Measurements from ENCODE around the gene PDK2.

PDK2 gene

GRCh38 chr17:50052241-50052796, 42.8 kb upstream of the PDK2 start:
- H3K36me3 ChIP-seq (ENCODE audit: insufficient read depth, low read length) = peaks cover 1% of the 10 kb centered on the region
- H3K27me3 ChIP-seq (ENCODE audit: control insufficient read depth, insufficient read depth, low read length) = no peaks in the 10 kb centered on the region
- no peak overlapping the region for H3K4me2 ChIP-seq (ENCODE audit: low read length)
- H3K9ac ChIP-seq (ENCODE audit: low read depth, low read length) = no peak overlapping the region
- no peak overlapping the region for H3K4me3 ChIP-seq (ENCODE audit: low read length)
- peaks cover 76% of the 10 kb centered on the region for H3K4me1 ChIP-seq (ENCODE audit: control insufficient read depth, insufficient read depth, low read length)
- H3K9me3 ChIP-seq (replicated peaks; ENCODE audit: low read length) = no peaks in the 10 kb centered on the region

GRCh38 chr17:50052822-50053653, 42.1 kb upstream of the PDK2 start:
- Histone ChIP-seq H3K4me2 (ENCODE audit: low read length) (peak overlapping the region; percentile 46), H3K27me3 (ENCODE audit: control insufficient read depth, insufficient read depth, low read length) (no peaks in the 10 kb centered on the region), H3K9ac (ENCODE audit: low read depth, low read length) (peak overlapping the region; percentile 40), H3K4me1 (ENCODE audit: control insufficient read depth, insufficient read depth, low read length) (peaks cover 76% of the 10 kb centered on the region), H3K36me3 (ENCODE audit: insufficient read depth, low read length) (peaks cover 9% of the 10 kb centered on the region), H3K4me3 (ENCODE audit: low read length) (no peak overlapping the region), H3K9me3 (replicated peaks; ENCODE audit: low read length) (no peaks in the 10 kb centered on the region)

GRCh38 chr17:50053654-50053960, 41.5 kb upstream of the PDK2 start:
- peaks cover 76% of the 10 kb centered on the region for H3K4me1 ChIP-seq (ENCODE audit: control insufficient read depth, insufficient read depth, low read length)
- peak overlapping the region; percentile 46 for H3K4me2 ChIP-seq (ENCODE audit: low read length)
- H3K36me3 ChIP-seq (ENCODE audit: insufficient read depth, low read length) = peaks cover 14% of the 10 kb centered on the region
- no peaks in the 10 kb centered on the region for H3K27me3 ChIP-seq (ENCODE audit: control insufficient read depth, insufficient read depth, low read length)
- H3K4me3 ChIP-seq (ENCODE audit: low read length) = no peak overlapping the region
- peak overlapping the region; percentile 40 for H3K9ac ChIP-seq (ENCODE audit: low read depth, low read length)
- H3K9me3 ChIP-seq (replicated peaks; ENCODE audit: low read length) = no peaks in the 10 kb centered on the region

- peak overlapping the region; percentile 75 for H3K4me3 ChIP-seq (ENCODE audit: low read length)
- peaks cover 23% of the 10 kb centered on the region for H3K36me3 ChIP-seq (ENCODE audit: insufficient read depth, low read length)
- H3K27me3 ChIP-seq (ENCODE audit: control insufficient read depth, insufficient read depth, low read length) = no peaks in the 10 kb centered on the region
- peak overlapping the region; percentile 84 for H3K9ac ChIP-seq (ENCODE audit: low read depth, low read length)
- no peaks in the 10 kb centered on the region for H3K9me3 ChIP-seq (replicated peaks; ENCODE audit: low read length)
- H3K4me2 ChIP-seq (ENCODE audit: low read length) = peak overlapping the region; percentile 94
- H3K4me1 ChIP-seq (ENCODE audit: control insufficient read depth, insufficient read depth, low read length) = peaks cover 78% of the 10 kb centered on the region
These were observed 40.1 kb upstream of the PDK2 start for GRCh38 chr17:50055055-50055425.

GRCh38 chr17:50055426-50056216, 39.5 kb upstream of the PDK2 start, which contains the start of gene ITGA3:
Gene ITGA3, plus strand, starts transcription at chr17:50056110. Its CDS starts 330 bp downstream, at chr17:50056440.
- peak within 1 kb of the TSS; percentile 94 for H3K4me2 ChIP-seq (ENCODE audit: low read length)
- peaks cover 78% of the 10 kb centered on the region for H3K4me1 ChIP-seq (ENCODE audit: control insufficient read depth, insufficient read depth, low read length)
- H3K9me3 ChIP-seq (replicated peaks; ENCODE audit: low read length) = no peaks in the 10 kb centered on the region
- H3K27me3 ChIP-seq (ENCODE audit: control insufficient read depth, insufficient read depth, low read length) = no peaks in the 10 kb centered on the region
- H3K4me3 ChIP-seq (ENCODE audit: low read length) = peak within 1 kb of the TSS; percentile 75
- peak within 1 kb of the TSS; percentile 84 for H3K9ac ChIP-seq (ENCODE audit: low read depth, low read length)
- peaks cover 23% of the 10 kb centered on the region for H3K36me3 ChIP-seq (ENCODE audit: insufficient read depth, low read length)

- Histone ChIP-seq H3K36me3 (ENCODE audit: insufficient read depth, low read length) (peaks cover 25% of the 10 kb centered on the region), H3K4me1 (ENCODE audit: control insufficient read depth, insufficient read depth, low read length) (peaks cover 78% of the 10 kb centered on the region), H3K9ac (ENCODE audit: low read depth, low read length) (peak overlapping the region; percentile 84), H3K27me3 (ENCODE audit: control insufficient read depth, insufficient read depth, low read length) (no peaks in the 10 kb centered on the region), H3K9me3 (replicated peaks; ENCODE audit: low read length) (no peaks in the 10 kb centered on the region), H3K4me2 (ENCODE audit: low read length) (peak overlapping the region; percentile 94), H3K4me3 (ENCODE audit: low read length) (peak overlapping the region; percentile 75)
These were observed 38.8 kb upstream of the PDK2 start for GRCh38 chr17:50056217-50056960.

GRCh38 chr17:50056961-50057330, 38.2 kb upstream of the PDK2 start:
- Histone ChIP-seq H3K4me2 (ENCODE audit: low read length) (peak overlapping the region; percentile 94), H3K9me3 (replicated peaks; ENCODE audit: low read length) (no peaks in the 10 kb centered on the region), H3K4me1 (ENCODE audit: control insufficient read depth, insufficient read depth, low read length) (peaks cover 78% of the 10 kb centered on the region), H3K36me3 (ENCODE audit: insufficient read depth, low read length) (peaks cover 26% of the 10 kb centered on the region), H3K4me3 (ENCODE audit: low read length) (peak overlapping the region; percentile 75), H3K9ac (ENCODE audit: low read depth, low read length) (peak overlapping the region; percentile 84), H3K27me3 (ENCODE audit: control insufficient read depth, insufficient read depth, low read length) (no peaks in the 10 kb centered on the region)

GRCh38 chr17:50057521-50057991, 37.6 kb upstream of the PDK2 start:
- Histone ChIP-seq H3K27me3 (ENCODE audit: control insufficient read depth, insufficient read depth, low read length) (no peaks in the 10 kb centered on the region), H3K9me3 (replicated peaks; ENCODE audit: low read length) (no peaks in the 10 kb centered on the region), H3K9ac (ENCODE audit: low read depth, low read length) (peak overlapping the region; percentile 84), H3K36me3 (ENCODE audit: insufficient read depth, low read length) (peaks cover 26% of the 10 kb centered on the region), H3K4me3 (ENCODE audit: low read length) (peak overlapping the region; percentile 75), H3K4me2 (ENCODE audit: low read length) (peak overlapping the region; percentile 94), H3K4me1 (ENCODE audit: control insufficient read depth, insufficient read depth, low read length) (peaks cover 78% of the 10 kb centered on the region)

- H3K9me3 ChIP-seq (replicated peaks; ENCODE audit: low read length) = no peaks in the 10 kb centered on the region
- H3K4me2 ChIP-seq (ENCODE audit: low read length) = peak overlapping the region; percentile 94
- peaks cover 26% of the 10 kb centered on the region for H3K36me3 ChIP-seq (ENCODE audit: insufficient read depth, low read length)
- peak overlapping the region; percentile 84 for H3K9ac ChIP-seq (ENCODE audit: low read depth, low read length)
- peak overlapping the region; percentile 75 for H3K4me3 ChIP-seq (ENCODE audit: low read length)
- no peaks in the 10 kb centered on the region for H3K27me3 ChIP-seq (ENCODE audit: control insufficient read depth, insufficient read depth, low read length)
- peaks cover 78% of the 10 kb centered on the region for H3K4me1 ChIP-seq (ENCODE audit: control insufficient read depth, insufficient read depth, low read length)
These were observed 36.7 kb upstream of the PDK2 start for GRCh38 chr17:50058296-50058953.

- peaks cover 26% of the 10 kb centered on the region for H3K36me3 ChIP-seq (ENCODE audit: insufficient read depth, low read length)
- H3K9me3 ChIP-seq (replicated peaks; ENCODE audit: low read length) = no peaks in the 10 kb centered on the region
- H3K4me3 ChIP-seq (ENCODE audit: low read length) = peak overlapping the region; percentile 75
- H3K27me3 ChIP-seq (ENCODE audit: control insufficient read depth, insufficient read depth, low read length) = no peaks in the 10 kb centered on the region
- peak overlapping the region; percentile 84 for H3K9ac ChIP-seq (ENCODE audit: low read depth, low read length)
- H3K4me1 ChIP-seq (ENCODE audit: control insufficient read depth, insufficient read depth, low read length) = peaks cover 78% of the 10 kb centered on the region
- peak overlapping the region; percentile 94 for H3K4me2 ChIP-seq (ENCODE audit: low read length)
These were observed 35.9 kb upstream of the PDK2 start for GRCh38 chr17:50059256-50059655.
